Naive thymus-derived CD8-positive, alpha-beta T cell (primary cell): ENCODE data around the gene MGAT3. TPM values are rescaled to one million over a fixed set of nuclear protein-coding genes. Genes with fewer than 3 reads are reported as not detected.

Experiments used
- polyA plus RNA-seq, 3 donors: library from polyadenylated mRNA; unstranded; fragments of 300-500 nt; fragmentation: Illumina TruSeq; gene quantifications; one replicate each; pipeline ENCODE4 v1.2.3, GENCODE V29; 2021
- total RNA-seq, 8 experiments: library from RNA in 2 of 8; stranded (reverse) in 2 of 8; gene quantifications; one replicate each; pipeline ENCODE4 v1.2.3 and lab custom pipeline; 2021 to 2026

The MGAT3 gene
- total and polyA plus RNA-seq, 5 experiments from 2014 or later: 0.05 to 0.55 (median 0.27) TPM

Other genes starting within 250 kb of the MGAT3 start
- gene PDGFB, start 212.0 kb upstream of the MGAT3 start, total RNA-seq: 10 to 100 TPM in 1 of 2 experiments, 1 to 10 TPM in 1; 7.4 to 10.1 TPM
- 1 to 10 TPM; 1.0 to 3.9 (median 1.3) TPM for gene PDGFB, start 212.0 kb upstream of the MGAT3 start, polyA plus RNA-seq
- 1,000 to 10,000 TPM; 3,621 to 3,622 TPM for gene RPL3, start 137.4 kb upstream of the MGAT3 start, total RNA-seq
- 1,000 to 10,000 TPM; 4,219 to 5,383 (median 4,759) TPM for gene RPL3, start 137.4 kb upstream of the MGAT3 start, polyA plus RNA-seq
- gene SYNGR1, start 107.0 kb upstream of the MGAT3 start, total RNA-seq: 10 to 100 TPM in 1 of 2 experiments, 1 to 10 TPM in 1; 10.0 to 11.4 TPM
- gene SYNGR1, start 107.0 kb upstream of the MGAT3 start, polyA plus RNA-seq: 10 to 100 TPM; 10.1 to 14.8 (median 12.0) TPM
- 10 to 100 TPM; 42.1 to 47.0 TPM for gene TAB1, start 57.2 kb upstream of the MGAT3 start, total RNA-seq
- gene TAB1, start 57.2 kb upstream of the MGAT3 start, polyA plus RNA-seq: 1 to 10 TPM; 2.2 to 5.9 (median 4.3) TPM
- 10 to 100 TPM; 41.8 to 47.8 TPM for gene MIEF1, start 45.3 kb downstream of the MGAT3 start, total RNA-seq
- gene MIEF1, start 45.3 kb downstream of the MGAT3 start, polyA plus RNA-seq: 10 to 100 TPM; 22.2 to 35.8 (median 25.9) TPM
- 100 to 1,000 TPM; 301 to 312 TPM for gene ATF4, start 63.5 kb downstream of the MGAT3 start, total RNA-seq
- 100 to 1,000 TPM in 1 of 3 donors, 10 to 100 TPM in 2; 51.9 to 122 (median 61.0) TPM for gene ATF4, start 63.5 kb downstream of the MGAT3 start, polyA plus RNA-seq
- 10 to 100 TPM; 76.1 to 78.2 TPM for gene RPS19BP1, start 75.7 kb downstream of the MGAT3 start, total RNA-seq
- 100 to 1,000 TPM; 122 to 129 (median 128) TPM for gene RPS19BP1, start 75.7 kb downstream of the MGAT3 start, polyA plus RNA-seq
- 10 to 100 TPM; 14.4 to 14.9 TPM for gene CACNA1I, start 113.7 kb downstream of the MGAT3 start, total RNA-seq
- gene CACNA1I, start 113.7 kb downstream of the MGAT3 start, polyA plus RNA-seq: under 1 TPM; 0.04 to 0.33 (median 0.10) TPM